Right lobe of liver (tissue), 6 donors: ENCODE data around the gene TRAPPC3L. TPM values are rescaled to one million over a fixed set of nuclear protein-coding genes. Genes with fewer than 3 reads are reported as not detected.

Experiments
- ATAC-seq, 4 donors: fragments of 200-7000 bp; cut with Tn5 transposase; one replicate each; pipeline ENCODE4 v1.9.1; 2020; ENCODE audit warnings: mild to moderate bottlenecking in 4 of 4, moderate library complexity in 4 of 4
- DNase-seq, 3 donors: peaks; one replicate each; pipeline ENCODE4 v3.0.0-alpha.2; 2020
- H3K27ac ChIP-seq, 3 donors: fragments of 200-600 bp; one replicate each; pipeline ENCODE4 v1.8.0; 2022
- H3K27me3 ChIP-seq, 2 donors: fragments of 200-600 bp; one replicate each; pipeline ENCODE4 v1.8.0; 2022
- H3K36me3 ChIP-seq, 4 donors: fragments of 200-600 bp; sonication (generic) in 1 of 4; one replicate each; pipeline versions ENCODE4 v1.5.1 to v1.8.0; 2017 to 2022; ENCODE audit warnings: control low read depth in 1 of 4
- H3K4me1 ChIP-seq, 4 donors: fragments of 200-600 bp; sonication (generic) in 1 of 4; one replicate each; pipeline versions ENCODE4 v1.5.1 to v1.8.0; 2017 to 2022; ENCODE audit warnings: control low read depth in 1 of 4
- H3K4me3 ChIP-seq, 3 donors: fragments of 200-600 bp; one replicate each; pipeline ENCODE4 v1.8.0; 2022
- H3K9me3 ChIP-seq, 4 donors: fragments of 200-600 bp; sonication (generic) in 1 of 4; one replicate each; pipeline versions ENCODE4 v1.5.1 to v1.8.0; 2017 to 2022; ENCODE audit warnings: control low read depth in 1 of 4
- POLR2A ChIP-seq: fragments of 450-650 bp; IDR thresholded peaks from one replicate; pipeline ENCODE4 v1.6.1; 2017; ENCODE audit warnings: antibody characterized with exemption, mild to moderate bottlenecking
- WGBS: methylation state at CpG from one replicate; pipeline ENCODE4 v1.1.6; 2018; ENCODE audit warnings: low coverage, low lambda C conversion rate; ENCODE audit not compliant: insufficient coverage; ENCODE audit errors: missing lambda C conversion rate; 5-methylcytosine and 5-hydroxymethylcytosine counted together
- intact Hi-C, 2 donors: fragments of 100-400 bp; cut with DNase I; formaldehyde crosslinking; loops; one replicate each; pipeline versions ENCODE4 v1.11.2 to v1.14.1; 2022
- total RNA-seq, 6 experiments: library from RNA; depleted of rRNA in 2 of 6; stranded (reverse); fragments of >200 nt in 2 of 6; fragmentation: NEBNext Ultra II Directional in 3 of 6; extraction: Animal tissue kit (Norgen Biotek cat#: 25700) in 3 of 6; gene quantifications; one replicate each; pipeline versions ENCODE4 v1.1.0 to v1.2.4, GENCODE V29; 2016 to 2023
- TF ChIP-seq, protein P1 (sequence below), 4 donors: fragments of 200-600 bp in 3 of 4; fragments of 450-650 bp in 1 of 4; IDR thresholded peaks; one replicate each; pipeline versions ENCODE4 v1.5.1 to v1.8.0; 2016 to 2022; ENCODE audit warnings: antibody characterized with exemption in 4 of 4, mild to moderate bottlenecking in 2 of 4
- donor health status: DM: no; HTN: yes; CAD: no.
- donor health status: DM: no; HTN: no; CAD: no.
- donor health status: DM: no; HTN: no; CAD: no.
- donor health status: DM: no; HTN: yes; CAD: no.
- donor health status: DM: no; HTN: yes; CAD: no.

TRAPPC3L gene
- total RNA-seq, 6 experiments from 2014 or later: 0.12 to 0.17 TPM; not detected in 4

DNA sequence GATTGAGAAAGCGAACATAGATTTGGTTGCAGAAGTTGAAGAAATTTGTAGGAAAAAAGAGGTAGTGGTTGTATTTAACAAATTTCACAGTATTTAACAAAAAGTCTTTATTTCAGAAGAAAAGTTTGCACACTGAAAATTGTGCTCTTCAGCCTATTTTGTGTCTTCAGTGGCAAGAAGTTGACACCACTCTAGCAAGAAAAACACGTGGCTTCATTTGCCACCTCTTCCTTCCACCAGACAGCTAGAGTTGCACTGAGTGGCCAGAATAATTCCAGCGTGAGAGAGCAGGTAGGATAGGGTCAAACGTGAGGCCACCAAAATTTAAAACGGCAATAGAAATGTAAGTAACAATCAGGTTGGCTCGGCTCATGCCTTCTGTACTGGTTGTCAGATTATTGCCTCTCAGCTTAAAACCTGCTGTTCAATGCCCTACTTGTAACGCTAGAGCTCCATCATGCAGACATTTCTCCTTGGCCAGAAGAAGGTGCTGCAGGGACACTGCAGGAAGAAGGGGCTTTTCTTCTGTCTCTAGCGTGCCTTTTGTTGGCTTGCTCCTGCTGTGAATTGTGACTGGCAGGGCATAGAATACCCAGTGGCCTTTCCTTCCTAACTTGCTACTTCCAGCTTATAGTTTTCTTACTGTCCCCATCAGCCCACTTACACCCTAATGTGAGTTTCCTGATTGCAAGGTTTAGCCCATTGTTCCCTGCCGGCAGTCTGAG is 12.1 kb downstream of the TRAPPC3L start:
- Histone ChIP-seq H3K27ac (no peak overlapping the region), H3K27me3 (no peaks in the 10 kb centered on the region), H3K9me3 (no peaks in the 10 kb centered on the region), H3K36me3 (no peaks in the 10 kb centered on the region), H3K4me3 (no peak overlapping the region), H3K4me1 (peaks cover 0 to 6% (median 0%) of the 10 kb centered on the region in 4 donors)
- WGBS: 66% methylated on average over 8 of the region's 9 CpGs
- no peak for DNase-seq
- TF ChIP-seq, protein P1, sequence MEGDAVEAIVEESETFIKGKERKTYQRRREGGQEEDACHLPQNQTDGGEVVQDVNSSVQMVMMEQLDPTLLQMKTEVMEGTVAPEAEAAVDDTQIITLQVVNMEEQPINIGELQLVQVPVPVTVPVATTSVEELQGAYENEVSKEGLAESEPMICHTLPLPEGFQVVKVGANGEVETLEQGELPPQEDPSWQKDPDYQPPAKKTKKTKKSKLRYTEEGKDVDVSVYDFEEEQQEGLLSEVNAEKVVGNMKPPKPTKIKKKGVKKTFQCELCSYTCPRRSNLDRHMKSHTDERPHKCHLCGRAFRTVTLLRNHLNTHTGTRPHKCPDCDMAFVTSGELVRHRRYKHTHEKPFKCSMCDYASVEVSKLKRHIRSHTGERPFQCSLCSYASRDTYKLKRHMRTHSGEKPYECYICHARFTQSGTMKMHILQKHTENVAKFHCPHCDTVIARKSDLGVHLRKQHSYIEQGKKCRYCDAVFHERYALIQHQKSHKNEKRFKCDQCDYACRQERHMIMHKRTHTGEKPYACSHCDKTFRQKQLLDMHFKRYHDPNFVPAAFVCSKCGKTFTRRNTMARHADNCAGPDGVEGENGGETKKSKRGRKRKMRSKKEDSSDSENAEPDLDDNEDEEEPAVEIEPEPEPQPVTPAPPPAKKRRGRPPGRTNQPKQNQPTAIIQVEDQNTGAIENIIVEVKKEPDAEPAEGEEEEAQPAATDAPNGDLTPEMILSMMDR (IDR thresholded peaks at IDR 0.05): no peak
- no peak for TF ChIP-seq POLR2A
- no peak for ATAC-seq
- intact Hi-C loops: no loop called here

DNA sequence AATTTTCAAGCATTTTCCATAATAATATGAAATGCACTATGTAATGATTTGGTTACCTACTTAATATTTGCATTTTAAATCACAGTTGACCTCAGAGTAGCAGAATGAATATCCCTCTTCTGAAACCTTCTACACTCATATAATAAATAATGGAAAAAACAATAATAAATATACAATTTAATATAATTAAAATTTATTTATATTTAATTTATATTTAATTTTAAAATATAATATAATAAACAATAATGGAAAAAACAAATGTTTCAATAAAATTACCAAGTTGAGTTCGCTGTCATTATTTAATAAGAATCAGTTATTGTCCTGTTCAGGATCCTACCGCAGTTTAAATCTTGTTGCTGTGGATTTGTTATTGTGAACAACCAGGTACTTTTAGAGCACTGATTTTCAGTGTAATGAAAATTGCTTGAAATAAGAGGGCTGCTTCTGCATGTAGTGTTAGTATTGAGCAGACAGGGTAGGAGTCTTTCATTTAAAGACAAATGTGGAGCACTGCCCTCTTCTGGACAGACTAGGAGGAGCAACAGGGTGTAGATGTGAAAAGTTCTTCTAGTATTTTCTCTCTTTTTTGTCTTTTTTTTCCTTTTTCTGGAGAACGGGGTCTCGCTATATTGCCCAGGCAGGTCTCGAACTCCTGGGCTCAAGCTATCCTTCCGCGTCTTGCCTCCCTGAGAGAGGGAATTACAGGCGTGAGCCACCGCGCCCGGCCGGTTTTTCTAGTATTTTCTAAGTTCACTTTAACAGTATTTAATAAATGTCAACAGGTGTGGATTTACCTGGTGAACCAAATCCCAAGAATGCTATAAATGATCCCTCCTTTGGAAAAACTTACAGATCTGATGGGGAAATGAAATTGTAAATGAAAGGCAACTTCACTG is 13.6 kb downstream of the TRAPPC3L start:
- TF ChIP-seq POLR2A: no peak
- TF ChIP-seq, protein P1 (IDR thresholded peaks at IDR 0.05): peak; percentile 77 to 87 (median 82)
- Histone ChIP-seq H3K27me3 (no peaks in the 10 kb centered on the region), H3K4me1 (peaks cover 0 to 6% (median 0%) of the 10 kb centered on the region in 4 donors), H3K36me3 (no peaks in the 10 kb centered on the region), H3K4me3 (no peak overlapping the region), H3K27ac (no peak overlapping the region), H3K9me3 (no peaks in the 10 kb centered on the region)
- 58% methylated on average over 12 of the region's 12 CpGs for WGBS
- intact Hi-C loops: no loop called here
- peak in 1 of 3 donors; percentile 58 for DNase-seq
- ATAC-seq: peak; percentile 87 to 95 (median 92)

DNA sequence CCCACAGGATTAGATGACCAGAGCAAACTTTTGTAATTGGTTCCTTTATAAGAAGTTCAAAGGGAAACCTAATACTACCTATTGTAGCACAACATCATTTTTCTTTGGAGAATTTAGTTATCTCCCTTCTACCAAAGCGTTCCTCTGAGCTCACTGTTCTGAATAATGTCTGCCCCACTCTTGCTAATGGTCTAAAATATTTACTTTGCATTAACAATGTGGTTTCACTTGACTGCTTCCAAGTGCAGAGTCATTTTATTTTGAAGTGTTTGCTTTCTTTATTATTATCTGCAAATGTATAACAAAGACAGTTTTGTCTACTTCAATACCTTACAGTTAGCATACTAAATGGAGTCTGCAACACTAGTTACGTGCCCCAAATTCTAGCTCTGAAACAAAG is 15.0 kb downstream of the TRAPPC3L start:
- Histone ChIP-seq H3K27ac (no peak overlapping the region), H3K36me3 (no peaks in the 10 kb centered on the region), H3K9me3 (no peaks in the 10 kb centered on the region), H3K4me1 (no peaks in the 10 kb centered on the region), H3K4me3 (no peak overlapping the region), H3K27me3 (no peaks in the 10 kb centered on the region)
- WGBS: 81% methylated on average over 2 of the region's 2 CpGs
- no peak for ATAC-seq
- TF ChIP-seq, protein P1 (IDR thresholded peaks at IDR 0.05): no peak
- TF ChIP-seq POLR2A: no peak
- intact Hi-C loops: no loop called here
- DNase-seq: no peak

DNA sequence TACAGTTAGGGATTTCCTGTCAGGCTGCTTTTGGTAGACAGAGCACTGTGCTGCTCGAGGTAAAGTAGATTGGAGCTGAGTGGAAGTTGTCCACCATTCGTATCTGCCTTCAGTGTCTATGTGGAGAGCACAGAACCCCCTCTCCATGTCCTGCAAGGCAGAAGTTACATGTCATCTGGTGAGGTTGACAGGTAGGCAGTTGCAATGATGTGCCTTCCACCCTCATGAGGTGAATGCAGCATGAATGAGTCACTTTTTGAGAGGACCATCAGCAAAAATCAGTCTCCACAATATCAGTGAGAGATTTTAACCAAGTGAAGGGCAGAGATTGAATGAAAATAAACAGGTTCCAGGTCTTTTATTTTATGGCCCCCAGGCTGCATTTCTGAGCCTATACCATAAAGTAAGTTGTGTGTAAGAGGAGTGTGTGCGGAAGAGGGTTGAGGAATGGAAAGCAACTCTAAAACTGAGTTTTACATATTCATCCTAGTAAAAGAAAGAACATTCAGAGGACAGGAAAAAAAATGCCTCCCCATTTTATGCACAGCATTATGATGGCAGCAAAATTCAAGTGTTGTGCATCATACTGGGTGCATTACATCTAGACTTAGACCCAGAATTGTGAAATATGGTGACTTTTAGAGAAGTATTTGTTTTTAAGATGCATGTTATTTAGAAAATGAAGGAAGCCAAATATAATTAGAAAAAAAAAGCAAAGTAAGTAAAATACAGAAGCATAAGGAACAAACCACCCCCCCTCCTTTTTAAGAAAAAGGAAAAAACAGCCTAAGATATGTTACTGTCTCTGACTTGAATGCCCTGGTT is 15.8 kb downstream of the TRAPPC3L start:
- Histone ChIP-seq H3K9me3 (no peaks in the 10 kb centered on the region), H3K27ac (no peak overlapping the region), H3K4me3 (no peak overlapping the region), H3K27me3 (no peaks in the 10 kb centered on the region), H3K4me1 (no peaks in the 10 kb centered on the region), H3K36me3 (no peaks in the 10 kb centered on the region)
- WGBS: 66% methylated on average over 3 of the region's 3 CpGs
- TF ChIP-seq, protein P1 (IDR thresholded peaks at IDR 0.05): no peak
- no peak for TF ChIP-seq POLR2A
- no peak for DNase-seq
- ATAC-seq: no peak
- intact Hi-C loops: no loop called here
